K562 (cell line): ENCODE measurements around the gene TMIGD1. TPM values are rescaled to one million over a fixed set of nuclear protein-coding genes. Genes with fewer than 3 reads are reported as not detected.
A peak's percentile ranks its signal among the peaks of the same experiment; 100 is the strongest.

Experiments
- ATF1 ChIP-seq, 2 experiments: fragments of 450-650 bp in 1 of 2; IDR thresholded peaks; 2 replicates each; pipeline ENCODE4 v1.6.1; 2016; ENCODE audit warnings: missing compliant biosample characterization in 1 of 2, missing genetic modification characterization in 1 of 2
- CREM ChIP-seq: IDR thresholded peaks from 2 replicates; pipeline ENCODE4 v1.6.1; 2014; ENCODE audit warnings: antibody characterized with exemption, low read depth
- FOSL1 ChIP-seq: fragments of 200-800 bp; sonication (Bioruptor generic); conservative IDR thresholded peaks from 2 replicates; pipeline ENCODE4 v1.6.1; 2016; ENCODE audit warnings: missing genetic modification characterization, missing compliant biosample characterization
- HDAC1 ChIP-seq, 2 experiments: fragments of 450-650 bp; IDR thresholded peaks; 2 replicates each; pipeline ENCODE4 v1.6.1; 2016 to 2017; ENCODE audit warnings: inconsistent platforms in 1 of 2, mild to moderate bottlenecking in 1 of 2, moderate library complexity in 1 of 2
- HLTF ChIP-seq: fragments of 450-650 bp; IDR thresholded peaks from 2 replicates; pipeline ENCODE4 v1.6.1; 2016
- NCOR1 ChIP-seq: fragments of 450-650 bp; IDR thresholded peaks from 2 replicates; pipeline ENCODE4 v1.6.1; 2016; ENCODE audit warnings: mild to moderate bottlenecking, moderate library complexity
- PURB ChIP-seq: sonication (generic); formaldehyde crosslinking; IDR thresholded peaks from 2 replicates; pipeline ENCODE4 v1.9.0; 2021; ENCODE audit warnings: low read depth, mild to moderate bottlenecking, missing genetic modification reagents
- SMAD4 ChIP-seq: fragments of 250-450 bp; sonication (Bioruptor Pico); conservative IDR thresholded peaks from 2 replicates; pipeline ENCODE4 v1.8.0; 2021; ENCODE audit warnings: inconsistent platforms, mild to moderate bottlenecking, moderate library complexity
- TBL1XR1 ChIP-seq, 2 experiments: IDR thresholded peaks; 2 replicates each; pipeline ENCODE4 v1.6.1; 2012; ENCODE audit warnings: improper control_type of control experiment in 2 of 2, low read length in 2 of 2, mild to moderate bottlenecking in 1 of 2
- THAP12 ChIP-seq: fragments of 250-450 bp; sonication (Bioruptor Pico); IDR thresholded peaks from 2 replicates; pipeline ENCODE4 v1.9.0; 2021; ENCODE audit warnings: mild to moderate bottlenecking, inconsistent platforms
- ZC3H8 ChIP-seq: fragments of 450-650 bp; IDR thresholded peaks from 2 replicates; pipeline ENCODE4 v1.6.1; 2017
- ZNF79 ChIP-seq: fragments of 250-450 bp; sonication (Bioruptor Pico); IDR thresholded peaks from 2 replicates; pipeline ENCODE4 v1.4.0; 2020; ENCODE audit warnings: low read depth, mild to moderate bottlenecking, moderate library complexity
- polyA plus RNA-seq, 8 experiments: library from polyadenylated mRNA; depleted of rRNA in 4 of 8; stranded (reverse) in 5 of 8; unstranded in 3 of 8; fragments of >200 nt; fragmentation: Nextera tagmentation in 2 of 8; fragmentation: Illumina TruSeq in 1 of 8; extraction: Ambion mirVana in 2 of 8; extraction: Trizol in 1 of 8; gene quantifications; 2 replicates each; pipeline versions ENCODE4 v1.2.1 to v1.2.3, GENCODE V29; 2011 to 2014; ENCODE audit warnings: inconsistent platforms in 1 of 8, missing spikeins in 1 of 8
- total RNA-seq, 7 experiments: library from RNA; depleted of rRNA in 6 of 7; stranded (reverse); fragments of >200 nt in 6 of 7; fragmentation: Illumina TruSeq in 2 of 7; extraction: Trizol in 2 of 7; gene quantifications; 2 replicates each; pipeline versions ENCODE4 v1.2.1 to v1.2.3, GENCODE V29; 2011 to 2021; ENCODE audit warnings: low replicate concordance in 1 of 7
- TF ChIP-seq, protein P1 (sequence below), 2 experiments: fragments of 450-650 bp in 1 of 2; sonication (generic) in 1 of 2; formaldehyde crosslinking in 1 of 2; IDR thresholded peaks in 1 of 2; conservative IDR thresholded peaks in 1 of 2; 2 replicates each; pipeline versions ENCODE4 v1.6.1 to v1.8.1; 2016 to 2023; ENCODE audit warnings: mild to moderate bottlenecking in 2 of 2, moderate library complexity in 2 of 2, inconsistent platforms in 1 of 2, missing genetic modification reagents in 1 of 2

Gene TMIGD1
- total and polyA plus RNA-seq, 9 of the 15 experiments (the other 6 are each of a cell fraction or from before 2014, with no cell fraction given): not detected

GRCh38 chr17:30375661-30376060 is 41.8 kb upstream of the TMIGD1 start (continued):
- TF ChIP-seq, protein P1, sequence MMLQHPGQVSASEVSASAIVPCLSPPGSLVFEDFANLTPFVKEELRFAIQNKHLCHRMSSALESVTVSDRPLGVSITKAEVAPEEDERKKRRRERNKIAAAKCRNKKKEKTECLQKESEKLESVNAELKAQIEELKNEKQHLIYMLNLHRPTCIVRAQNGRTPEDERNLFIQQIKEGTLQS (IDR thresholded peaks at IDR 0.05): peak; percentile 24; the same call in 1 of the 2 replicates
- TF ChIP-seq, protein P1 (CRISPR knock-in tag; conservative IDR thresholded peaks at IDR 0.05): no peak
- TF ChIP-seq CREM (0 out of 2 replicates have a peak, but pooled peaks have one; percentile 15), SMAD4 (CRISPR knock-in tag) (peak; percentile 87), HDAC1 (IDR thresholded peaks at IDR 0.05) (no peak), FOSL1 (tag) (peak; percentile 67), PURB (CRISPR knock-in tag) (no peak), TBL1XR1 (IDR thresholded peaks at IDR 0.05; ENCODE audit: low read length in 2 of 2) (peak in 1 of 2 experiments; percentile 59; a peak in 2 of 4 replicates), HLTF (no peak), THAP12 (CRISPR knock-in tag) (no peak), ZNF79 (no peak), NCOR1 (peak; percentile 54), ZC3H8 (no peak), ATF1 (CRISPR knock-in tag; IDR thresholded peaks at IDR 0.05) (no peak), ATF1 (tag; IDR thresholded peaks at IDR 0.05) (peak; percentile 24; the same call in 1 of the 2 replicates)
- TF ChIP-seq, all 486 proteins: peak for 17
